A549 (cell line): ENCODE measurements around the gene SUN2.

Experiments used
- CTCF ChIP-seq: fragments of >200 bp; sonication (Bioruptor Twin); formaldehyde crosslinking; IDR thresholded peaks from 3 replicates; pipeline ENCODE4 v1.5.1; 2016
- REST ChIP-seq: fragments of 200-600 bp; sonication (generic); IDR thresholded peaks from 2 replicates; pipeline ENCODE4 v1.6.1; 2016; ENCODE audit warnings: antibody characterized with exemption, mild to moderate bottlenecking, moderate library complexity
- RFX5 ChIP-seq: fragments of 450-650 bp; IDR thresholded peaks from 2 replicates; pipeline ENCODE4 v1.7.1; 2014; ENCODE audit warnings: antibody characterized with exemption, mild to moderate bottlenecking, moderate library complexity
- RNF2 ChIP-seq: fragments of 200-600 bp; sonication (generic); IDR thresholded peaks from 2 replicates; pipeline ENCODE4 v1.6.1; 2016; ENCODE audit warnings: low read depth, mild to moderate bottlenecking, antibody characterized with exemption, moderate library complexity, borderline replicate concordance
- TF ChIP-seq, protein P1 (sequence below): IDR thresholded peaks from 2 replicates; pipeline ENCODE4 v1.6.1; 2012

DNA sequence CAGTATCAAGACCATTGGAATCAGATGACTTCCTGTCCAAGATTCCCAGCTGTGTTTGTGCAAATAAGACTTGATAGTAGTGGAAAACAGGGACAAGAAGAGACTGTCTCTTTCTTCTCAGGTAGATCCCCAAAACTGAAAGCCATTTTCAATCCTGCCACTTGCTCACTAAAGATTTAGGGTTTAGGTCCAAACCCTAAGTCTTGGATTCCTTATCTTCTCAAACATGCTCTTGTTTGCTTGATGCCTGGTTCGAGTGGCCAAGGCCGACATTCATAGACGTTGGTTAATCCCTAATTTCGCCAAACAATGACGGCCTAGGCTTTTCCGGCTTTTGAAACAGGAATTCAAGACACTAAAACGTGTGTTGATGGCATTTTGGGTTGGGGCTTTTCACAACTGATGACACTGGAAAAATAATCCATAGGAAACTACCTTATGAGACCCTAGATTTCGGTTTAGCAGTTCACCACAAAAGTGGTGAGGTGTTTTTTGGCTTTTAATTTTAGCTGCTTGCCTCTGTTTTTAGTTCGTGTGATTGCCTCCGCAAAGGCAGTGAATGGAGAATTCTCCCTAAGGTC is 51.1 kb downstream of the SUN2 start:
- no peak for TF ChIP-seq REST
- no peak for TF ChIP-seq CTCF
- no peak for TF ChIP-seq RFX5
- TF ChIP-seq RNF2, result no peak
- TF ChIP-seq, protein P1, sequence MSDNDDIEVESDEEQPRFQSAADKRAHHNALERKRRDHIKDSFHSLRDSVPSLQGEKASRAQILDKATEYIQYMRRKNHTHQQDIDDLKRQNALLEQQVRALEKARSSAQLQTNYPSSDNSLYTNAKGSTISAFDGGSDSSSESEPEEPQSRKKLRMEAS, result no peak
